Measurements from ENCODE around the gene PTPRN2. TPM values are rescaled to one million over a fixed set of nuclear protein-coding genes. Genes with fewer than 3 reads are reported as not detected.
"Not testable (repeated sequence)": the region's sequence is repeated elsewhere in the genome, so short reads cannot be mapped to it uniquely, and the experiment has no call there.

The PTPRN2 gene
- polyA plus RNA-seq, 3 donors = 6.8 to 7.9 (median 7.2) TPM

DNA sequence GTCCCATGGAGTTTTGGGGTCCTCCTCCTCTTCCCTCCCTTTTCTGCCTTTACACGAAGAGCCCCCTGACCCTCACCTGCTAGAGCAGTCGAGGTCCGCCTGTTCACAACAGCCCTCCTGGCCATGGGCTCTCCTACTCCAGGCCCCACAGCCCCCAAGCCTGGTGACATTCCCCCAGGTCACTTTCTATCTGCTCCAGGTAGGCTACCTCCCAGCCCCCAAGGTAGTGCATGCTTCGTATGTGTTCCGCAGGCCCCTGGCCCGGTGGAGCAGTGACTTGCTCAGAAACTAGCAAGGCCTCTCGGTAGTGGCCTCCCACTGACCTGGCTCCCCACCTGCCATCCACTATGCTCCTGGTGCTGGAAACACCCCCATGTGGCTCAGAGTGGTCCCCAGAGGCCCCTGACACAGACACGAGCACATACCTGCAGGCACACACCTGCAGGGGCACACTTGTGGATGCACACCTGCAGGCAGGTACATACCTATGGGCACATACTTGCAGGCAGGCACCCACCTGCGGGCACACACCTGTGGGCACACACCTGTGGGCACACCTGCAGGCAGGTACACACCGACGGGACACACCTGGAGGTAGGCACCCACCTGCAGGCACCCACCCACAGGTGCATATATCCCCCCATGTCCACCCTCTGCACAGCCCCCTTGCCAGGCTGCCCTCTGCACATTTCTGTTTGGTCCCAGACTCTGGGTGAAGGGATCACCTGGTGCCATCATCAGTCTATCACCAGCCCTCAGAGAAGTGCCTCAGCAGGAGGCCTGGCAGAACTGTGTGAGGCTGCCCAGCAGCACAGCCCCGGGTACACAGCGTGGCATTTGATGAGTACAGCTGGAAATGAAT, 322.5 kb downstream of the PTPRN2 start:
- no peak for DNase-seq (ENCODE audit: low read depth in 3 of 3, low spot score in 2 of 3)

DNA sequence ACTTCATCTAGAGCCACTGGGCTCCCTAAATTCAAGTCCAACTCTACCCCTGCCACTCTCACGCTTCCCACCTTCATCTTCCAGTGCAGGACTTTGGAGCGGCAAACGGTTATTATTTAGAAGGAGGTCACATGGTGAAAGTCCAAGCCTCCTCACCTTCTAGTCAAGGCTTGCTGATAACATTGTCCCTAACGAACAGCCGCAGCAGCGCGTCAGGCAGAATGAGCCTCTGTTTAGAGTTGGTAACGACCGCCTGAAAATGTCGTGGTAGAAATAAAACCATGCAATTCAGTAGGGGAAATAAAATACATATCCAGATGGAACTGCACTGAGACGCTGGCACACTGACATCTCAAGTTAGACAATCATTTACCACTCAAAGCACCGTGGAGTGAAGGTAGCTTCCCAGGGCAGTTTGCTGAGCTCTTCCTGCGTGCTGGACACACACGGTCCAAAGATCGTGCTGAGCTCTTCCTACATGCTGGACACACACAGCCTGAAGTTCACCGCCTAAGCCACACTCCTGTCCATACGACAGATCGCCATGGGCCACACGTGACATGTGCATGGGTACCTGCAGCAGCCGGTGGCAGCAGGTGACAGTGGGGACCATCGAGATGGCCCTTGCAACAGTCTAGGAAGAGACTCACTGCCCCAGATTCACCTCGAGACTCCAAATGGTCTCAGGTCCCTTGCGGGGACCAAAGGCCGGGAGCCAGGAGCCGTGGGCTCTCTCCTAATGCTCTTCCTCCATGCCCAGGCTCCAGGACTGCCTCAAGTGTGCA, 323.5 kb downstream of the PTPRN2 start:
- DNase-seq (ENCODE audit: low read depth in 3 of 3, low spot score in 2 of 3) = no peak

GRCh38 chr7:158263110-158263963, 324.3 kb downstream of the PTPRN2 start:
- no peak for DNase-seq (ENCODE audit: low read depth in 3 of 3, low spot score in 2 of 3)

DNA sequence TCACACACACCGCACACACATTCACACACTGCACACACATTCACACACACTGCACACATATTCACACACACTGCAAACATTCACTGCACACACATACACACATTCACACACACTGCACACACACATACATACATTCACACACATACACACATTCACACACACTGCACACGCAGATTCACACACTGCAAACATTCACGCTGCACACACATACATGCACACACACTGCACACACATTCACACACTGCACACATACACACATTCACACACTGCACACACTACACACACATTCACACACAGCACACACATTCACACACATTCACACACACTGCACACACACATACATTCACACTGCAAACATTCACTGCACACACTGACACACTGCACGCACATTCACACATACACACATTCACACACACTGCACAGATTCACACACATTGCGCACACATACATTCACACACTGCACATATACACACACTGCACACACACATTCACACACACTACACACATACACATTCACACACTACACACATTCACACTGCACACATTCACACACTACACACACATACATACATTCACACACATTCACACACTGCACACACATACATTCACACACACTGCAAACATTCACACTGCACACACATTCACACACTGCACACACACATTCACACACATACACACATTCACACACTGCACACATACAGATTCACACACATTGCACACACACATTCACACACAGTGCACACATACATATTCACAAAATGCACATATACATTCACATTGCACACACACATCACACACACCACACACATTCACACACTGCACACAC, 325.1 kb downstream of the PTPRN2 start:
- no peak for DNase-seq (ENCODE audit: low read depth in 3 of 3, low spot score in 2 of 3)

GRCh38 chr7:158261362-158262235, 326.0 kb downstream of the PTPRN2 start:
- no peak for DNase-seq (ENCODE audit: low read depth in 3 of 3, low spot score in 2 of 3)

- DNase-seq (ENCODE audit: low read depth in 3 of 3, low spot score in 2 of 3) = no peak
These were observed 326.9 kb downstream of the PTPRN2 start for GRCh38 chr7:158260567-158261361.

DNA sequence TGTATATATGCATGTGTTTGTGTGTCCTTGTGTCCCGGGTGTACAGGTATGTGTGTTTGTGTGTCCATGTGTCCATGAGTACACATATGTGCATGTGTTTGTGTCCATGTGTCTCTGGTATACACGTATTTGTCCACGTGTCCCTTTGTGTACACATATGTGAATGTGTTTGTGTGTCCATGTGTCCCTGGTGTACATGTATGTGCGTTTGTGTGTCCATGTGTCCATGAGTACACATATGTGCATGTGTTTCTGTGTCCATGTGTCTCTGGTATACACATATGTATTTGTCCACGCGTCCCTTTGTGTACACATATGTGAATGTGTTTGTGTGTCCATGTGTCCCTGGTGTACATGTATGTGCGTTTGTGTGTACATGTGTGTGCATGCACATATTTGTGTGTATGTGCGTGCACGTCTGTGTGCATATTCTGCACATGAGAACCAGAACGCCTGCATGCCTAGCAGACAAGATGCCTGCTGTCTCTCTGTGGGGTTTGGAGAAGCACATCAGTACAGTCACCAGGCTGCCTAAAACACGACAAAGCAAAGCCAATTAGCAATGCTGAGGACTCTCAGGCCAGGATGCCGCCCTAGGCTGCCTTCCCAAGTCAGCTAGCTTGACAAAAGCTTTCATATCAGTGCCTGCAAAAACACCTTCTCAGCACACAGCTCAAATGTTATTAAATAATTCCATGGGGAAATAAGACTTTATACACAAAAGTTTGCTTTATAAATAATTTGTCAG, 327.8 kb downstream of the PTPRN2 start:
- DNase-seq (ENCODE audit: low read depth in 3 of 3, low spot score in 2 of 3) = no peak

- DNase-seq (ENCODE audit: low read depth in 3 of 3, low spot score in 2 of 3) = no peak
These were observed 328.5 kb downstream of the PTPRN2 start for GRCh38 chr7:158259141-158259540.

GRCh38 chr7:158258411-158259130, 329.1 kb downstream of the PTPRN2 start:
- DNase-seq (ENCODE audit: low read depth in 3 of 3, low spot score in 2 of 3) = no peak

DNA sequence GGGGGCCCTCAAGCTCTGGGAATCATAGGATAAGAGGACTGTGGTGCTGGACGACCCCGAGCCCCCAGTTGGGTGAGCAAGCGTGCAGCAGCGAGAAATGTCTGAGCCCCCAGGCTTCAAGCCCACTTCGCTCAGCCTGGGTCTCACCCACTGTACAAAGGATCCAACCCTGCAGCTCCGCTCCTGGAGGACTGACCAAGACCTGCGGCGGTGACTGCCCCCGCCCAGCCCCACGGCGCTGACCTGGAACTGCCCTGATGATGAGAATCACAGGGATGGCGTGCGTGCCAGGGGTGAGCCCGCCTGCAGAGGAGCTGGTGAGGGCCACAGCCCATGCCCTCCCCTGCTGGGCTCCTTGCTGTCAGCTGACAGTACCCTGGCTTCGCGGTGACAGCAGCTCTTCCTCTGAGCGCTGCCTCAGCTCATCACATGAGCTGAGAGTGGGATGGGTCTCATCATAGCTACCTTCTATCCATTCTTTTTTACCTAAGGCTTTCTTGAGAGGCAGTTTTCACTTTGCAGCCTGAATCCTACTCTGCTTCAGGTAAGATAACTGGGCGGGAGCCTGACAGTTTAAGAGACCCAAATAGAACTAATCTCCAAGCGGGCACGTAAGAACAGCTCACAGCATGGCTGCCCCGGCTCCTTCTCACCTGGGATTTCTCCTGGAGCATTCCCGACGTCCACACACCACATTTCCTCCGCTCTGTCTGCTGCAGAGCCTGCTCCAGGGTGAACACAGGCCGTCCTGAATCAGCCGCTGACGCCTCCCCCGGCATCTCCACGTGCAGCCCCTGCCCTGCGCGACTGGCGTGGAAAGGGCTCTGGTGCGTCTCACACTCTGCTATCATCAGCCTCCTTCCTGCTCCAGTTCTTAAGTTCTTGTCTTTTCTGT, 329.9 kb downstream of the PTPRN2 start:
- no peak for DNase-seq (ENCODE audit: low read depth in 3 of 3, low spot score in 2 of 3)

DNA sequence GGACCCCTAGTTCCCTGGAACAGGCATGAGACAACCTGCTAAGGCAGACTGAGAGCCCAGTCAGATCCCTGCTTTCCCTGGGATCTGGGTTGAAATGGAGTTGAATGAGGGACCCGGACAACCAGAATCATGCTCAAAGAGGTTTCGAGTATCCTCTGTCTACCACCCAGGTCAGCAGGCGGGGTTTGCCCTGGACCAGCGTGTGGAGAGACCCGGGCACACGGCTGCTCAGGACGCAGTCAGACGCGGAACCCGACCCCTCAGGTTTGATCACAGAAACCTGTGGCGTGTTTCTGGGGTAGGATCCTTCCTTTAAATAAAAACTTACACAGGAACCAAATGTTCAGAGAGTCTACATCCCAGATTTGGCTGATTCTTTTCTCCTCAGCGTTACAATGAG, 330.6 kb downstream of the PTPRN2 start:
- no peak for DNase-seq (ENCODE audit: low read depth in 3 of 3, low spot score in 2 of 3)

DNA sequence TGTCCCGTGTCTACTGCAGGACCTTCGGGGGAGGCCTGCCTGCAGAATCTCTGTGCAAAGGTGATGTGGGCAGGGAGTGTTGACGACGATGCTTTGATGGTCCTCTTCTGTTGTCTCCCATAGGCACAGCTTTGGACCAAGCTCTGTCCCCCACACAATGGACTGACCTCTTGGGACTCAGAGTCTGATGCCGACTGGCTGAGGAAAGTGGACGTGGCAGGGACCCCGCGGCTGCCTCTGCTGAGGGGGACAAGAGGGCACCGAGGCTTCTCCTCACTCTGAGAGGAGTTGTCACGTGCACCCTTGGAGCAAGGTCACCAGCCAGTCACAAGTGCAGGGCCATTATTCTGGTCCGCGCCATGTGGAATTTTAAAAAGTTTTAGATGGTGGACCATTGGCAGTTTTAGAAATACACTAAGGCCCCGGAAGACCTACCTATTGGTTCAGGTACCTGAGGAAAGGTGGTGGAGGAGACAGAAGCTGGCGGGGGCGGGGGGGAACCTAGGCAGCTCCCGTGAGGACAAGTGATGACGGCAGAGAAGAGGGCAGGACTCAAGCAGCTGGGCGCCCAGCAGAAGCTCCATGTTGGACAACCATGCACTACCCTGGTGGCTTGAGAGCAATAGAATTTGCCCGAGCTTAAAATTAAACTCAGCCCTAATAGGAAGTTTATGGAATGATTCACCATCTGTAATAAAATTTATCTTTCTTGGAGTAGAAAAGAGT, 331.4 kb downstream of the PTPRN2 start:
- no peak for DNase-seq (ENCODE audit: low read depth in 3 of 3, low spot score in 2 of 3)

- DNase-seq (ENCODE audit: low read depth in 3 of 3, low spot score in 2 of 3) = no peak
These were observed 332.1 kb downstream of the PTPRN2 start for GRCh38 chr7:158255558-158255957.

DNA sequence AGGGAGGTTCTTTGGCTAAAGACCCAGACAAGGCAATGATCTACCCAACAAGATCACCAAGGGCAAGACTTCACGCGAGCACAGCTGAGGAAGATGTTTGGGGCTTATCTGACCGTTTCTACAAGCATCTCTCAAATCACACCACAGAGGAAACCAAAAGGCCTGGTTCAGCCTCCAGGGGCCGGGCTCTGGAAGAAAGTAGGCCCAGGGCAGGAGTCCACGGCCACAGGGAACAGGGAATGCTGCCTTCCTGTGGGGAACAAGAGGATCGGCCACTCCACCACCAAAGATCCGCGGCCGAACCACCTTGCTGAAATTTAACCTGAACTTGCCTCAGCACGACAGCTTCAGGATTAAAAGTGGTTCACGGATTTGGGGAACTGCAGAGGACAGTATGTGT, 332.5 kb downstream of the PTPRN2 start:
- no peak for DNase-seq (ENCODE audit: low read depth in 3 of 3, low spot score in 2 of 3)

GRCh38 chr7:158253670-158254045, 334.0 kb downstream of the PTPRN2 start:
- DNase-seq (ENCODE audit: low read depth in 3 of 3, low spot score in 2 of 3) = not testable (repeated sequence)

Data from right renal cortex interstitium (tissue), 3 donors.